T47D (cell line): ENCODE measurements around the gene AFMID.
"Not testable (repeated sequence)": the region's sequence is repeated elsewhere in the genome, so short reads cannot be mapped to it uniquely, and the experiment has no call there.

Experiments
- DNase-seq, 2 experiments: peaks; one replicate each; pipeline versions ENCODE4 v3.0.0 to v3.0.0-alpha.2; 2011 to 2012; ENCODE audit warnings: low read depth in 1 of 2, low spot score in 1 of 2
- JUND ChIP-seq: IDR thresholded peaks from 2 replicates; pipeline ENCODE4 v1.6.1; 2012; ENCODE audit warnings: low read depth
- in situ Hi-C: cut with HindIII; loops from 2 replicates; pipeline ENCODE4 v1.10.0; 2016; ENCODE audit warnings: low sequenced_read_pairs, low pct_unique_long_range_greater_than_20kb

Gene AFMID

GRCh38 chr17:78186692-78187595, at the start of gene AFMID, which contains the start of gene TK1:
Gene AFMID (plus strand): TSS chr17:78187362. CDS start chr17:78187371, 9 bp downstream.
Gene TK1 (minus strand): TSS chr17:78187052. CDS start chr17:78186994, 58 bp downstream.
- peak; percentile 97 to 99 for DNase-seq
- TF ChIP-seq JUND = no peak
- in situ Hi-C loops = no loop called here

- DNase-seq = peak in 1 of 2 experiments; percentile 93
- in situ Hi-C loops = no loop called here
Measured at GRCh38 chr17:78137392-78138203, 49.6 kb upstream of the AFMID start.

GRCh38 chr17:78138204-78139060, 48.7 kb upstream of the AFMID start:
- in situ Hi-C loops = no loop called here
- TF ChIP-seq JUND = no peak
- no peak for DNase-seq

More at GRCh38 chr17:78137392-78138203, 49.6 kb upstream of the AFMID start:
- TF ChIP-seq JUND = no peak

- DNase-seq, in situ Hi-C loops: not testable (repeated sequence)
Measured at GRCh38 chr17:78139861-78140168, 47.3 kb upstream of the AFMID start.

GRCh38 chr17:78140169-78141051, 46.8 kb upstream of the AFMID start:
- peak; percentile 81 to 100 for DNase-seq
- no peak for TF ChIP-seq JUND
- in situ Hi-C loops = no loop called here

GRCh38 chr17:78141437-78142118, 45.6 kb upstream of the AFMID start:
- TF ChIP-seq JUND = no peak
- in situ Hi-C loops = no loop called here
- DNase-seq = no peak

GRCh38 chr17:78142119-78142861, 44.9 kb upstream of the AFMID start:
- no peak for TF ChIP-seq JUND

GRCh38 chr17:78143214-78144146, 43.7 kb upstream of the AFMID start:
- in situ Hi-C loops = no loop called here
- no peak for TF ChIP-seq JUND
- DNase-seq = no peak

More at GRCh38 chr17:78142119-78142861, 44.9 kb upstream of the AFMID start:
- in situ Hi-C loops = no loop called here
- peak in 1 of 2 experiments; percentile 74 for DNase-seq

GRCh38 chr17:78144147-78144719, 42.9 kb upstream of the AFMID start:
- TF ChIP-seq JUND = no peak
- peak in 1 of 2 experiments; percentile 77 for DNase-seq
- in situ Hi-C loops = no loop called here
